B cell (primary cell): Measurements from ENCODE around the gene PRKACG. TPM values are rescaled to one million over a fixed set of nuclear protein-coding genes. Genes with fewer than 3 reads are reported as not detected.

Source experiments
- ATAC-seq: fragments of 200-7000 bp; cut with Tn5 transposase; one replicate; pipeline ENCODE4 v1.10.0; 2021; ENCODE audit warnings: low read depth, mild to moderate bottlenecking, moderate number of reproducible peaks, moderate library complexity
- CTCF ChIA-PET: fragments of 350-600 bp; sonication (Branson Sonifier 250); formaldehyde crosslinking; loops from one replicate; lab custom pipeline; 2021; ENCODE audit warnings: antibody characterized with exemption, inconsistent platforms; lab: Charles Lee
- POLR2A ChIA-PET: fragments of 350-600 bp; sonication (Branson Sonifier 250); formaldehyde crosslinking; loops from one replicate; lab custom pipeline; 2021; ENCODE audit warnings: antibody characterized with exemption; lab: Charles Lee
- DNase-seq: peaks from one replicate; pipeline ENCODE4 v3.0.0; 2013
- H2AFZ ChIP-seq: 2 replicates; pipeline ENCODE4 v1.6.1; 2012; ENCODE audit warnings: mild to moderate bottlenecking, low read depth, low read length; ENCODE audit not compliant: insufficient read depth, poor library complexity, severe bottlenecking
- H3K27ac ChIP-seq, 2 donors: 1 replicate in 1 of 2; 2 replicates in 1 of 2; pipeline ENCODE4 v1.5.1; 2012 to 2013; ENCODE audit warnings: low read length in 2 of 2, mild to moderate bottlenecking in 2 of 2, moderate library complexity in 1 of 2
- H3K27me3 ChIP-seq, 4 experiments: fragments of 200-600 bp in 1 of 4; sonication (generic) in 1 of 4; replicated peaks in 1 of 4; 1 replicate in 2 of 4; 2 replicates in 2 of 4; pipeline versions ENCODE4 v1.6.1 to v1.7.0; 2013 to 2016; ENCODE audit warnings: low read length in 3 of 4, mild to moderate bottlenecking in 2 of 4, mixed read lengths in 1 of 4, moderate library complexity in 1 of 4; ENCODE audit not compliant: insufficient read depth in 4 of 4, control insufficient read depth in 3 of 4; ENCODE audit errors: control extremely low read depth in 1 of 4
- H3K36me3 ChIP-seq, 2 experiments: replicated peaks in 1 of 2; 1 replicate in 1 of 2; 2 replicates in 1 of 2; pipeline versions ENCODE4 v1.6.1 to v1.7.1; 2013; ENCODE audit warnings: low read length in 1 of 2; ENCODE audit not compliant: insufficient read depth in 2 of 2, control insufficient read depth in 1 of 2; ENCODE audit errors: control extremely low read depth in 1 of 2, extremely low read depth in 1 of 2
- H3K4me1 ChIP-seq, 2 donors: fragments of 200-600 bp in 1 of 2; sonication (generic) in 1 of 2; 1 replicate in 1 of 2; 2 replicates in 1 of 2; pipeline versions ENCODE4 v1.5.1 to v1.6.1; 2013 to 2017; ENCODE audit warnings: low read length in 2 of 2; ENCODE audit not compliant: control insufficient read depth in 2 of 2, insufficient read depth in 2 of 2
- H3K4me2 ChIP-seq: replicated peaks from 2 replicates; pipeline ENCODE3; 2012; ENCODE audit warnings: mild to moderate bottlenecking, low read depth, low read length; ENCODE audit not compliant: poor library complexity, severe bottlenecking
- H3K4me3 ChIP-seq, 5 experiments: fragments of 200-600 bp in 1 of 5; sonication (generic) in 1 of 5; 1 replicate in 3 of 5; 2 replicates in 2 of 5; pipeline versions ENCODE4 v1.5.1 to v1.7.0; 2011 to 2016; ENCODE audit warnings: low read length in 4 of 5, mild to moderate bottlenecking in 4 of 5, low read depth in 2 of 5, control low read depth in 1 of 5, moderate library complexity in 1 of 5; ENCODE audit not compliant: insufficient read depth in 1 of 5; ENCODE audit errors: control extremely low read depth in 1 of 5, extremely low read depth in 1 of 5
- H3K79me2 ChIP-seq: fragments of 200-600 bp; sonication (generic); one replicate; pipeline ENCODE4 v1.6.0; 2016; ENCODE audit warnings: low read length; ENCODE audit not compliant: control insufficient read depth, insufficient read depth
- H3K9ac ChIP-seq: fragments of 200-600 bp; sonication (generic); 2 replicates; pipeline ENCODE4 v1.6.1; 2017; ENCODE audit warnings: mild to moderate bottlenecking, low read length, moderate library complexity
- H3K9me3 ChIP-seq, 3 donors: one replicate each; pipeline versions ENCODE4 v1.6.1 to v1.7.1; 2013; ENCODE audit warnings: low read length in 2 of 3; ENCODE audit not compliant: control insufficient read depth in 2 of 3, insufficient read depth in 1 of 3; ENCODE audit errors: control extremely low read depth in 1 of 3
- H4K20me1 ChIP-seq: 2 replicates; pipeline ENCODE4 v1.6.0; 2012; ENCODE audit warnings: mild to moderate bottlenecking, low read length; ENCODE audit not compliant: insufficient read depth, control insufficient read depth, poor library complexity, severe bottlenecking
- H3K27ac Mint-ChIP-seq: one replicate; pipeline ENCODE4 v1.8.0; 2021; ENCODE audit warnings: mixed read lengths
- H3K27me3 Mint-ChIP-seq: one replicate; pipeline ENCODE4 v1.8.0; 2021; ENCODE audit warnings: mixed read lengths
- H3K4me1 Mint-ChIP-seq: one replicate; pipeline ENCODE4 v1.8.0; 2021; ENCODE audit warnings: mixed read lengths
- H3K4me3 Mint-ChIP-seq: one replicate; pipeline ENCODE4 v1.8.0; 2021; ENCODE audit warnings: mixed read lengths
- H3K9me3 Mint-ChIP-seq: one replicate; pipeline ENCODE4 v1.8.0; 2022; ENCODE audit warnings: mixed read lengths; ENCODE audit not compliant: insufficient read depth
- EZH2 ChIP-seq: IDR thresholded peaks from 2 replicates; pipeline ENCODE4 v1.6.1; 2012; ENCODE audit warnings: borderline replicate concordance, low read depth, mild to moderate bottlenecking, moderate library complexity, low read length; ENCODE audit not compliant: insufficient read depth, poor library complexity, severe bottlenecking
- WGBS: methylation state at CpG from one replicate; pipeline ENCODE4 v1.1.5; 2013; ENCODE audit warnings: missing lambda C conversion rate; ENCODE audit not compliant: insufficient coverage; 5-methylcytosine and 5-hydroxymethylcytosine counted together
- intact Hi-C: fragments of 100-400 bp; cut with micrococcal nuclease; formaldehyde crosslinking; loops from one replicate; pipeline ENCODE4 v1.10.0; 2022
- polyA plus RNA-seq: library from polyadenylated mRNA; depleted of rRNA; stranded (reverse); fragments of >200 nt; gene quantifications from 2 replicates; pipeline ENCODE4 v1.2.3, GENCODE V29; 2012
- total RNA-seq, 2 donors: library from RNA; stranded (reverse); fragments of 120-200 nt in 1 of 2; gene quantifications; 1 replicate in 1 of 2; 2 replicates in 1 of 2; pipeline versions ENCODE4 v1.2.3 to v1.2.4, GENCODE V29; 2013 to 2022
- TF ChIP-seq, protein P1 (sequence below): fragments of 200-600 bp; IDR thresholded peaks from one replicate; pipeline ENCODE4 v1.8.0; 2022; ENCODE audit warnings: antibody characterized with exemption, mild to moderate bottlenecking

Gene PRKACG
- total and polyA plus RNA-seq, 2 donors (not counting 1 experiment from before 2014, with no cell fraction given), result not detected

DNA sequence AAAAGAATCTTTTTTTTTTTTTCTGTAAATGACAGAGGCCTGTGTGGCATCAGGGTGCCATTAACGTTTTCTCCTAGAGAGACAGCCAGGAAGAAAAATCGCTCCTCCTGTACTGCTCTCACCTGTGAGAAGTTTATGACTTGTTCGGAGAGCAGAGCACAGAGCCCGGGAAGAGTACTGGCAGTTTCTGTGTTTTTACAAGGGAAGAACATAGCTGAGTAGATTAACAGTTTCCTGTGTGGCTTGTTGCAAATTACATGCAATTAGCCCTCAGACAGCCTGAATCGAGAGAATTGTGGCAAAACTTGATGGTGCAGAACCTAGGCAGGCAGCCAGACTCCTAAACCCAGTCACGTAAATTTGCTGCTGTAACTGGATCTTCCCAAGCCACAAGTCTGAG, 32.1 kb downstream of the PRKACG start:
- ChIA-PET CTCF (interaction anchor here (0.7 kb wide), 2 partner anchors 103 to 299 kb away, joined by 3 read pairs; no protein-coding TSS in a partner anchor), POLR2A (interaction anchor here (0.5 kb wide), 1 partner anchor 92 kb away, joined by 6 read pairs; no protein-coding TSS in a partner anchor)
- H3K4me2 ChIP-seq, result no peak overlapping the region
- DNase-seq, result no peak
- peaks cover 39% of the 10 kb centered on the region for H3K4me1 Mint-ChIP-seq
- H3K27me3 Mint-ChIP-seq, result no peaks in the 10 kb centered on the region
- no peak overlapping the region for H2AFZ ChIP-seq
- peak overlapping the region; percentile 37 for H3K27ac Mint-ChIP-seq
- intact Hi-C loops, result loop anchor here (10.0 kb wide), 1 partner anchor 57 kb away; no protein-coding TSS in a partner anchor
- H3K36me3 ChIP-seq, result no peaks in the 10 kb centered on the region
- TF ChIP-seq EZH2, result no peak
- H4K20me1 ChIP-seq, result no peaks in the 10 kb centered on the region
- H3K27me3 ChIP-seq, result no peaks in the 10 kb centered on the region
- H3K27ac ChIP-seq, result no peak overlapping the region
- no peaks in the 10 kb centered on the region for H3K9me3 ChIP-seq
- H3K4me1 ChIP-seq, result peaks cover 22 to 24% of the 10 kb centered on the region in 2 donors
- H3K79me2 ChIP-seq, result peaks cover 5% of the 10 kb centered on the region
- no peak for ATAC-seq
- no peaks in the 10 kb centered on the region for H3K9me3 Mint-ChIP-seq
- no peak overlapping the region for H3K4me3 Mint-ChIP-seq
- H3K4me3 ChIP-seq, result no peak overlapping the region
- WGBS, result 9% methylated on average over 4 of the region's 6 CpGs
- H3K9ac ChIP-seq, result peak overlapping the region; percentile 26

DNA sequence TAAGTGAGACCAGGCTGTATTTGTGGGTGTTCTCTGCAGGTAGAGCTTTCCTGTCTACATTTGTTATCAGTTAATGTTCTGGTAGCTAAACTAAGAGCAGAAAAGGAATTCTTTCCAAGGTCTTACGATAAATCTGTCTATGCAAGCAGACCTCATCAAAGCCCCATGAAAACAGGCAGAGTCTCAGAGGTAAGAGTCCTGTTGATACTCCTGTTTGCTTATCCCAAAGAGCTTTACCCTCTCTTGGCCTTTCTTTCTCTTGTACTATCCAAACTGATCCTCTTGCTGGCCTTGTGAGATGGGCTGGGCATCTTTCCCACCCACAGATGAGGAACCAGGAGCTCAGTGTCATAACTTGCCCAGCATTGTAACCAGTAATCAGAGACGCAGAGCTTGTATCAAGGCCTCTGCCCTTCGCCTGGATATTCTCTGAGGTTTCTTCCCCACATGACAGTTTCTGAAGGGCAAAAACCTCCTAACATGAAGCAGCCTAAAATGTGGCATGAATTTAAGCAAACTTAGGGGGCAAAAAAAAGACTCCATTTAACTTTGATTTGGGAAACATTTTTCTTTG, 33.5 kb downstream of the PRKACG start:
- Histone ChIP-seq H3K9ac (no peak overlapping the region), H3K27me3 (no peaks in the 10 kb centered on the region), H2AFZ (no peak overlapping the region), H3K4me1 (peaks cover 32 to 34% of the 10 kb centered on the region in 2 donors), H3K4me3 (no peak overlapping the region), H3K27ac (no peak overlapping the region), H4K20me1 (no peaks in the 10 kb centered on the region), H3K79me2 (peaks cover 5% of the 10 kb centered on the region), H3K36me3 (no peaks in the 10 kb centered on the region), H3K9me3 (peaks cover 0 to 4% (median 0%) of the 10 kb centered on the region in 3 donors), H3K4me2 (no peak overlapping the region)
- intact Hi-C loops, result loop anchor here (10.0 kb wide), 1 partner anchor 56 kb away; no protein-coding TSS in a partner anchor
- H3K27me3 Mint-ChIP-seq, result no peaks in the 10 kb centered on the region
- peaks cover 52% of the 10 kb centered on the region for H3K4me1 Mint-ChIP-seq
- 94% methylated on average over 2 of the region's 3 CpGs for WGBS
- CTCF ChIA-PET, result no interaction called here
- TF ChIP-seq, protein P1, sequence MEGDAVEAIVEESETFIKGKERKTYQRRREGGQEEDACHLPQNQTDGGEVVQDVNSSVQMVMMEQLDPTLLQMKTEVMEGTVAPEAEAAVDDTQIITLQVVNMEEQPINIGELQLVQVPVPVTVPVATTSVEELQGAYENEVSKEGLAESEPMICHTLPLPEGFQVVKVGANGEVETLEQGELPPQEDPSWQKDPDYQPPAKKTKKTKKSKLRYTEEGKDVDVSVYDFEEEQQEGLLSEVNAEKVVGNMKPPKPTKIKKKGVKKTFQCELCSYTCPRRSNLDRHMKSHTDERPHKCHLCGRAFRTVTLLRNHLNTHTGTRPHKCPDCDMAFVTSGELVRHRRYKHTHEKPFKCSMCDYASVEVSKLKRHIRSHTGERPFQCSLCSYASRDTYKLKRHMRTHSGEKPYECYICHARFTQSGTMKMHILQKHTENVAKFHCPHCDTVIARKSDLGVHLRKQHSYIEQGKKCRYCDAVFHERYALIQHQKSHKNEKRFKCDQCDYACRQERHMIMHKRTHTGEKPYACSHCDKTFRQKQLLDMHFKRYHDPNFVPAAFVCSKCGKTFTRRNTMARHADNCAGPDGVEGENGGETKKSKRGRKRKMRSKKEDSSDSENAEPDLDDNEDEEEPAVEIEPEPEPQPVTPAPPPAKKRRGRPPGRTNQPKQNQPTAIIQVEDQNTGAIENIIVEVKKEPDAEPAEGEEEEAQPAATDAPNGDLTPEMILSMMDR, result no peak
- no peak for TF ChIP-seq EZH2
- H3K27ac Mint-ChIP-seq, result no peak overlapping the region
- H3K4me3 Mint-ChIP-seq, result no peak overlapping the region
- POLR2A ChIA-PET, result interaction anchor here (0.8 kb wide), 1 partner anchor 31 kb away, joined by 5 read pairs; no protein-coding TSS in a partner anchor
- no peaks in the 10 kb centered on the region for H3K9me3 Mint-ChIP-seq
- ATAC-seq, result no peak
- no peak for DNase-seq
